ENCODE results near the gene UPF2.
"Not testable (repeated sequence)": the region's sequence is repeated elsewhere in the genome, so short reads cannot be mapped to it uniquely, and the experiment has no call there.

GRCh38 chr10:11889263-11889662, 153.3 kb downstream of the UPF2 start:
- TF ChIP-seq POLR2A (IDR thresholded peaks at IDR 0.05; ENCODE audit: low read depth, low read length); TAF1 (IDR thresholded peaks at IDR 0.05; ENCODE audit: borderline replicate concordance, low read depth, low read length): not testable (repeated sequence)

Data from GM12892 (cell line).